A549 (cell line): ENCODE measurements around the gene FNIP2. TPM values are rescaled to one million over a fixed set of nuclear protein-coding genes. Genes with fewer than 3 reads are reported as not detected.

ENCODE experiments used
- ATAC-seq, 2 experiments: fragments of 200-7000 bp in 1 of 2; fragments of >200 bp in 1 of 2; cut with Nextera tagmentation in 1 of 2; cut with Tn5 transposase in 1 of 2; 3 replicates each; pipeline versions ENCODE4 v1.8.0 to v1.9.1; 2018 to 2020; ENCODE audit warnings: mild to moderate bottlenecking in 1 of 2, moderate library complexity in 1 of 2
- CTCF ChIA-PET: fragments of 300-600 bp; sonication (Branson Sonifier 250); formaldehyde crosslinking; extraction: SDS; loops from one replicate; lab custom pipeline; 2021; ENCODE audit warnings: antibody characterized with exemption, inconsistent platforms; lab: Yijun Ruan, JAX
- POLR2A ChIA-PET: fragments of 350-600 bp; formaldehyde crosslinking; extraction: SDS; loops from one replicate; lab custom pipeline; 2021; ENCODE audit warnings: antibody characterized with exemption, inconsistent platforms; lab: Yijun Ruan, JAX
- DNase-seq, 2 experiments: peaks; one replicate each; pipeline versions ENCODE4 v3.0.0 to v3.0.0-alpha.2; 2011 to 2016; ENCODE audit warnings: low read depth in 1 of 2, low spot score in 1 of 2
- FAIRE-seq: peaks from 2 replicates; lab custom pipeline; 2011; peaks lifted over from hg19 to GRCh38; lab: Jason Lieb, UNC
- H3K27ac ChIP-seq, 2 experiments: fragments of >200 bp; sonication (Bioruptor Twin); formaldehyde crosslinking; 3 replicates each; pipeline ENCODE4 v1.5.1; 2016 to 2017
- H3K4me1 ChIP-seq: fragments of >200 bp; sonication (Bioruptor Twin); formaldehyde crosslinking; 3 replicates; pipeline ENCODE4 v1.6.1; 2016
- H3K4me2 ChIP-seq: fragments of >200 bp; sonication (Bioruptor Twin); formaldehyde crosslinking; 3 replicates; pipeline ENCODE4 v1.6.1; 2016
- H3K4me3 ChIP-seq: fragments of >200 bp; sonication (Bioruptor Twin); formaldehyde crosslinking; 3 replicates; pipeline ENCODE4 v1.5.1; 2016
- H3K9me3 ChIP-seq: fragments of >200 bp; sonication (Bioruptor Twin); formaldehyde crosslinking; 3 replicates; pipeline ENCODE4 v1.6.1; 2016
- CHD2 ChIP-seq: fragments of 150-350 bp; IDR thresholded peaks from 2 replicates; pipeline ENCODE4 v1.6.1; 2014; ENCODE audit warnings: low read length; ENCODE audit not compliant: partially characterized antibody
- EHF ChIP-seq: fragments of 250-450 bp; sonication (Bioruptor Pico); IDR thresholded peaks from 2 replicates; pipeline ENCODE4 v1.5.0; 2020; ENCODE audit warnings: mild to moderate bottlenecking
- EP300 ChIP-seq, 2 experiments: fragments of >200 bp; sonication (Bioruptor Twin); formaldehyde crosslinking; IDR thresholded peaks; 2 replicates in 1 of 2; 3 replicates in 1 of 2; pipeline ENCODE4 v1.6.1; 2016 to 2017
- FOSL2 ChIP-seq, 2 experiments: fragments of 450-650 bp in 1 of 2; fragments of >200 bp in 1 of 2; sonication (Bioruptor Twin) in 1 of 2; formaldehyde crosslinking; IDR thresholded peaks; 2 replicates each; pipeline versions ENCODE4 v1.5.0 to v1.6.1; 2016 to 2020; ENCODE audit warnings: mild to moderate bottlenecking in 1 of 2, moderate library complexity in 1 of 2
- GATA3 ChIP-seq: IDR thresholded peaks from 2 replicates; pipeline ENCODE4 v1.6.1; 2012; ENCODE audit warnings: borderline replicate concordance
- HDAC2 ChIP-seq: fragments of 200-600 bp; sonication (generic); IDR thresholded peaks from 2 replicates; pipeline ENCODE4 v1.6.1; 2016
- HEYL ChIP-seq: fragments of 250-450 bp; sonication (Bioruptor Pico); IDR thresholded peaks from 2 replicates; pipeline ENCODE4 v1.8.0; 2021; ENCODE audit warnings: mild to moderate bottlenecking, moderate library complexity
- HOXB13 ChIP-seq: fragments of 250-450 bp; sonication (Bioruptor Pico); IDR thresholded peaks from 2 replicates; pipeline ENCODE4 v1.5.0; 2020; ENCODE audit warnings: low read depth, mild to moderate bottlenecking, moderate library complexity
- NFE2L2 ChIP-seq: fragments of 150-350 bp; conservative IDR thresholded peaks from 2 replicates; pipeline ENCODE4 v1.6.1; 2014; ENCODE audit warnings: low read length
- PHF8 ChIP-seq: fragments of 200-600 bp; sonication (generic); IDR thresholded peaks from 2 replicates; pipeline ENCODE4 v1.6.1; 2016; ENCODE audit warnings: low read depth, mild to moderate bottlenecking, antibody characterized with exemption, moderate library complexity, borderline replicate concordance
- POLR2A ChIP-seq: IDR thresholded peaks from 2 replicates; pipeline ENCODE4 v1.6.1; 2012; ENCODE audit warnings: mild to moderate bottlenecking, low read length
- POLR2AphosphoS2 ChIP-seq: conservative IDR thresholded peaks from 2 replicates; pipeline ENCODE4 v1.6.1; 2012; ENCODE audit warnings: low read length, improper control_type of control experiment, inconsistent platforms
- RARB ChIP-seq: fragments of 250-450 bp; sonication (Bioruptor Pico); IDR thresholded peaks from 2 replicates; pipeline ENCODE4 v1.8.0; 2021; ENCODE audit warnings: mild to moderate bottlenecking, moderate library complexity
- RNF2 ChIP-seq: fragments of 200-600 bp; sonication (generic); IDR thresholded peaks from 2 replicates; pipeline ENCODE4 v1.6.1; 2016; ENCODE audit warnings: low read depth, mild to moderate bottlenecking, antibody characterized with exemption, moderate library complexity, borderline replicate concordance
- ZC3H11A ChIP-seq: fragments of 450-650 bp; IDR thresholded peaks from 2 replicates; pipeline ENCODE4 v1.6.1; 2014; ENCODE audit warnings: antibody characterized with exemption, mild to moderate bottlenecking
- ZFP36 ChIP-seq: fragments of 450-650 bp; IDR thresholded peaks from 2 replicates; pipeline ENCODE4 v1.6.1; 2014; ENCODE audit warnings: borderline replicate concordance; ENCODE audit not compliant: partially characterized antibody
- WGBS: methylation state at CpG from one replicate; pipeline ENCODE4 v1.1.6; 2017; ENCODE audit errors: missing lambda C conversion rate; 5-methylcytosine and 5-hydroxymethylcytosine counted together
- polyA plus RNA-seq, 4 experiments: library from polyadenylated mRNA; depleted of rRNA in 3 of 4; stranded (reverse); fragments of >200 nt; fragmentation: RNase III in 1 of 4; extraction: RNeasy Plus Mini Kit Qiagen cat#74134 plus additional on column Dnase treatment in 1 of 4; gene quantifications; 2 replicates in 3 of 4; 3 replicates in 1 of 4; pipeline ENCODE4 v1.2.3, GENCODE V29; 2011 to 2017
- TF ChIP-seq, protein P1 (sequence below): fragments of 200-600 bp; sonication (generic); IDR thresholded peaks from 2 replicates; pipeline ENCODE4 v1.6.1; 2016; ENCODE audit warnings: antibody characterized with exemption, mild to moderate bottlenecking, moderate library complexity
- TF ChIP-seq, protein P2 (sequence below): fragments of 150-350 bp; IDR thresholded peaks from 2 replicates; pipeline ENCODE4 v1.6.1; 2014; ENCODE audit warnings: low read depth, mild to moderate bottlenecking, low read length
- TF ChIP-seq, protein P3 (sequence below): fragments of >200 bp; sonication (Bioruptor Twin); formaldehyde crosslinking; IDR thresholded peaks from 3 replicates; pipeline ENCODE4 v1.6.1; 2016
- TF ChIP-seq, protein P4 (sequence below): fragments of 250-450 bp; sonication (Bioruptor Pico); IDR thresholded peaks from 2 replicates; pipeline ENCODE4 v1.5.0; 2021; ENCODE audit warnings: mild to moderate bottlenecking, moderate library complexity, borderline replicate concordance
- TF ChIP-seq, protein P5 (sequence below): fragments of 450-650 bp; IDR thresholded peaks from 2 replicates; pipeline ENCODE4 v1.6.1; 2014; ENCODE audit warnings: antibody characterized with exemption
- TF ChIP-seq, protein P6 (sequence below): fragments of >200 bp; sonication (Bioruptor Twin); formaldehyde crosslinking; IDR thresholded peaks from 2 replicates; pipeline ENCODE4 v1.6.1; 2016

FNIP2 gene
- polyA plus RNA-seq, 2 of the 4 experiments (the other 2 are of a cell fraction) = 2.0 to 2.5 TPM

DNA sequence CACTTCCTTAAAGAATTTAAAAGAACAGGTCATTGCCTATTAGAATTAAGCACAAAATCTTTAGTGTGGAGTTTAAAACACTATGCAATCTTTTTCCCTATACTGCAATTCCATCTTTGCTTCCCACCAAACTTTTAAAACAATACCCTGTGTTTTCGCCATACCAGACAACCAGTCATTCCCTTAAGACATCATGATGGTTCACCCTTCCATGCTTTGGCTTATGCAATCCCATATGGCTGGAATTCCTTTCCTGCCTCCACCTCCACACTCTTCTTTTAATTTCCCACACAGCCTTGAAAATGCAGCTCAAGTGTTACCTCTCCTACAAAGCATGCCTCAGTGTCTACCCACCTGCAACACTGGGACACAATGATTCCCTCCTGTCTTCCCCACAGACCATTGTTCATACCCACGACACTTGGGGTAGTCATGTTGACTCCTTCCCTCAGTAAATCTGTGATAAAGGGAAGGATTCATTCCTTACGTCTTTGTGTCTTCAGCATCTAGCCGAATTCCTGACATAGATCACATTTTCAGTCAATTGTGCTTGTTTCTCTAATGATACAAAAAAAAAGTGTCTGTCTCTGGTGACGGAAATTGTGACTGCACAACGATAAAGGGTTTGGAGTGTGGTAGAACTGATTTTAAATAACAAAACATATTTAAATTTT is 166.3 kb downstream of the FNIP2 start:
- Histone ChIP-seq H3K4me1 (no peaks in the 10 kb centered on the region), H3K4me2 (no peak overlapping the region), H3K27ac (no peak overlapping the region), H3K4me3 (no peak overlapping the region), H3K9me3 (no peaks in the 10 kb centered on the region)
- TF ChIP-seq EHF (CRISPR knock-in tag) (no peak), ZFP36 (no peak), FOSL2 (IDR thresholded peaks at IDR 0.05) (no peak), FOSL2 (CRISPR knock-in tag; IDR thresholded peaks at IDR 0.05) (no peak), NFE2L2 (no peak), EP300 (IDR thresholded peaks at IDR 0.05) (no peak), POLR2A (no peak), RARB (no peak), GATA3 (no peak), CHD2 (no peak), ZC3H11A (no peak), PHF8 (no peak), RNF2 (no peak), HDAC2 (no peak), HEYL (CRISPR knock-in tag) (no peak)
- TF ChIP-seq, protein P1, sequence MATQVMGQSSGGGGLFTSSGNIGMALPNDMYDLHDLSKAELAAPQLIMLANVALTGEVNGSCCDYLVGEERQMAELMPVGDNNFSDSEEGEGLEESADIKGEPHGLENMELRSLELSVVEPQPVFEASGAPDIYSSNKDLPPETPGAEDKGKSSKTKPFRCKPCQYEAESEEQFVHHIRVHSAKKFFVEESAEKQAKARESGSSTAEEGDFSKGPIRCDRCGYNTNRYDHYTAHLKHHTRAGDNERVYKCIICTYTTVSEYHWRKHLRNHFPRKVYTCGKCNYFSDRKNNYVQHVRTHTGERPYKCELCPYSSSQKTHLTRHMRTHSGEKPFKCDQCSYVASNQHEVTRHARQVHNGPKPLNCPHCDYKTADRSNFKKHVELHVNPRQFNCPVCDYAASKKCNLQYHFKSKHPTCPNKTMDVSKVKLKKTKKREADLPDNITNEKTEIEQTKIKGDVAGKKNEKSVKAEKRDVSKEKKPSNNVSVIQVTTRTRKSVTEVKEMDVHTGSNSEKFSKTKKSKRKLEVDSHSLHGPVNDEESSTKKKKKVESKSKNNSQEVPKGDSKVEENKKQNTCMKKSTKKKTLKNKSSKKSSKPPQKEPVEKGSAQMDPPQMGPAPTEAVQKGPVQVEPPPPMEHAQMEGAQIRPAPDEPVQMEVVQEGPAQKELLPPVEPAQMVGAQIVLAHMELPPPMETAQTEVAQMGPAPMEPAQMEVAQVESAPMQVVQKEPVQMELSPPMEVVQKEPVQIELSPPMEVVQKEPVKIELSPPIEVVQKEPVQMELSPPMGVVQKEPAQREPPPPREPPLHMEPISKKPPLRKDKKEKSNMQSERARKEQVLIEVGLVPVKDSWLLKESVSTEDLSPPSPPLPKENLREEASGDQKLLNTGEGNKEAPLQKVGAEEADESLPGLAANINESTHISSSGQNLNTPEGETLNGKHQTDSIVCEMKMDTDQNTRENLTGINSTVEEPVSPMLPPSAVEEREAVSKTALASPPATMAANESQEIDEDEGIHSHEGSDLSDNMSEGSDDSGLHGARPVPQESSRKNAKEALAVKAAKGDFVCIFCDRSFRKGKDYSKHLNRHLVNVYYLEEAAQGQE = no peak
- TF ChIP-seq, protein P2, sequence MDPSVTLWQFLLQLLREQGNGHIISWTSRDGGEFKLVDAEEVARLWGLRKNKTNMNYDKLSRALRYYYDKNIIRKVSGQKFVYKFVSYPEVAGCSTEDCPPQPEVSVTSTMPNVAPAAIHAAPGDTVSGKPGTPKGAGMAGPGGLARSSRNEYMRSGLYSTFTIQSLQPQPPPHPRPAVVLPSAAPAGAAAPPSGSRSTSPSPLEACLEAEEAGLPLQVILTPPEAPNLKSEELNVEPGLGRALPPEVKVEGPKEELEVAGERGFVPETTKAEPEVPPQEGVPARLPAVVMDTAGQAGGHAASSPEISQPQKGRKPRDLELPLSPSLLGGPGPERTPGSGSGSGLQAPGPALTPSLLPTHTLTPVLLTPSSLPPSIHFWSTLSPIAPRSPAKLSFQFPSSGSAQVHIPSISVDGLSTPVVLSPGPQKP = no peak
- TF ChIP-seq, protein P3, sequence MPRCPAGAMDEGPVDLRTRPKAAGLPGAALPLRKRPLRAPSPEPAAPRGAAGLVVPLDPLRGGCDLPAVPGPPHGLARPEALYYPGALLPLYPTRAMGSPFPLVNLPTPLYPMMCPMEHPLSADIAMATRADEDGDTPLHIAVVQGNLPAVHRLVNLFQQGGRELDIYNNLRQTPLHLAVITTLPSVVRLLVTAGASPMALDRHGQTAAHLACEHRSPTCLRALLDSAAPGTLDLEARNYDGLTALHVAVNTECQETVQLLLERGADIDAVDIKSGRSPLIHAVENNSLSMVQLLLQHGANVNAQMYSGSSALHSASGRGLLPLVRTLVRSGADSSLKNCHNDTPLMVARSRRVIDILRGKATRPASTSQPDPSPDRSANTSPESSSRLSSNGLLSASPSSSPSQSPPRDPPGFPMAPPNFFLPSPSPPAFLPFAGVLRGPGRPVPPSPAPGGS = no peak
- FAIRE-seq (no peak), DNase-seq (no peak), ATAC-seq (no peak)
- ChIA-PET POLR2A (no interaction called here), CTCF (no interaction called here)
- WGBS = 85% methylated on average over 5 of the region's 6 CpGs

DNA sequence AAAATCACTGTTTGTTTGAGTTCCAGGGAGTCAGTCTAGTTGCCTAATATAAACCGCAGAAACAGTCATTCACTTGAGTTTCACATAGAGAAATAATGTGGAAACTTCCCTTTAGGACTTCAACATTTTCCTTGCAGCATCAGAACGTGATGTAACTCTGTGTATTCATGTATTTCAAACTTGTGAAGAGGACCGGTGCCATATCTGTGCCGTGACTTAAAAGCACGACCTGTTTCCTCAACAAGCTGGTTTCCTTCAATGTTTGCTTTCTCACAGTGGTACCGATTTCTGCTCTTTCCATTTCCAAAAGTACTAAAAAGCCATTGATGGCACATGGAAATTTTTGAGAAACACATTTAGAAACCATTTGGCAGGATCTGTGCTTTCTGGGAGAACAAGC is 167.4 kb downstream of the FNIP2 start:
- H3K4me1 ChIP-seq = no peaks in the 10 kb centered on the region
- FAIRE-seq (no peak), ATAC-seq (no peak), DNase-seq (no peak)
- 80% methylated on average over 6 of the region's 6 CpGs for WGBS
- TF ChIP-seq, protein P4, sequence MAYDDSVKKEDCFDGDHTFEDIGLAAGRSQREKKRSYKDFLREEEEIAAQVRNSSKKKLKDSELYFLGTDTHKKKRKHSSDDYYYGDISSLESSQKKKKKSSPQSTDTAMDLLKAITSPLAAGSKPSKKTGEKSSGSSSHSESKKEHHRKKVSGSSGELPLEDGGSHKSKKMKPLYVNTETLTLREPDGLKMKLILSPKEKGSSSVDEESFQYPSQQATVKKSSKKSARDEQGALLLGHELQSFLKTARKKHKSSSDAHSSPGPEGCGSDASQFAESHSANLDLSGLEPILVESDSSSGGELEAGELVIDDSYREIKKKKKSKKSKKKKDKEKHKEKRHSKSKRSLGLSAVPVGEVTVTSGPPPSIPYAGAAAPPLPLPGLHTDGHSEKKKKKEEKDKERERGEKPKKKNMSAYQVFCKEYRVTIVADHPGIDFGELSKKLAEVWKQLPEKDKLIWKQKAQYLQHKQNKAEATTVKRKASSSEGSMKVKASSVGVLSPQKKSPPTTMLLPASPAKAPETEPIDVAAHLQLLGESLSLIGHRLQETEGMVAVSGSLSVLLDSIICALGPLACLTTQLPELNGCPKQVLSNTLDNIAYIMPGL = no peak
- no peak for TF ChIP-seq POLR2AphosphoS2
- TF ChIP-seq, protein P5, sequence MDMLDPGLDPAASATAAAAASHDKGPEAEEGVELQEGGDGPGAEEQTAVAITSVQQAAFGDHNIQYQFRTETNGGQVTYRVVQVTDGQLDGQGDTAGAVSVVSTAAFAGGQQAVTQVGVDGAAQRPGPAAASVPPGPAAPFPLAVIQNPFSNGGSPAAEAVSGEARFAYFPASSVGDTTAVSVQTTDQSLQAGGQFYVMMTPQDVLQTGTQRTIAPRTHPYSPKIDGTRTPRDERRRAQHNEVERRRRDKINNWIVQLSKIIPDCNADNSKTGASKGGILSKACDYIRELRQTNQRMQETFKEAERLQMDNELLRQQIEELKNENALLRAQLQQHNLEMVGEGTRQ = no peak
- TF ChIP-seq, protein P6, sequence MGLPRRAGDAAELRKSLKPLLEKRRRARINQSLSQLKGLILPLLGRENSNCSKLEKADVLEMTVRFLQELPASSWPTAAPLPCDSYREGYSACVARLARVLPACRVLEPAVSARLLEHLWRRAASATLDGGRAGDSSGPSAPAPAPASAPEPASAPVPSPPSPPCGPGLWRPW = no peak
- no peak for TF ChIP-seq RNF2
- no peak for TF ChIP-seq HOXB13 (CRISPR knock-in tag)
- TF ChIP-seq NFE2L2 = no peak
- no peak for TF ChIP-seq ZC3H11A
- H3K9me3 ChIP-seq = no peaks in the 10 kb centered on the region
- no peak overlapping the region for H3K4me3 ChIP-seq
- no peak overlapping the region for H3K4me2 ChIP-seq
- no peak overlapping the region for H3K27ac ChIP-seq
- POLR2A ChIA-PET = no interaction called here
- CTCF ChIA-PET = no interaction called here
